PC-3 (cell line): ENCODE data around the gene NOL4L. TPM values are rescaled to one million over a fixed set of nuclear protein-coding genes. Genes with fewer than 3 reads are reported as not detected.

Experiments used
- ATAC-seq: fragments of 200-7000 bp; cut with Tn5 transposase; 2 replicates; pipeline ENCODE4 v1.9.1; 2020; ENCODE audit warnings: mild to moderate bottlenecking, moderate library complexity
- BruUV-seq: library from RNA; stranded (reverse); fragments of 400-500 nt; replicated peaks from 2 replicates; lab custom pipeline; 2021; lab: Mats Ljungman, UMichigan
- CTCF ChIA-PET: fragments of 300-600 bp; sonication (Branson Sonifier 250); formaldehyde crosslinking; loops from one replicate; lab custom pipeline; 2022; ENCODE audit warnings: antibody characterized with exemption; lab: Charles Lee
- POLR2A ChIA-PET: fragments of 300-600 bp; sonication (Branson Sonifier 250); formaldehyde crosslinking; loops from one replicate; lab custom pipeline; 2022; ENCODE audit warnings: antibody characterized with exemption; ENCODE audit not compliant: unreplicated experiment; lab: Charles Lee
- DNase-seq: peaks from one replicate; pipeline ENCODE4 v3.0.0-alpha.2; 2015
- H2AFZ ChIP-seq: fragments of 300-600 bp; sonication (generic); 2 replicates; pipeline ENCODE4 v1.6.0; 2016; ENCODE audit warnings: antibody characterized with exemption, low read length
- H3F3A ChIP-seq: fragments of 300-600 bp; sonication (generic); one replicate; pipeline ENCODE4 v1.6.0; 2017; ENCODE audit warnings: antibody characterized with exemption, low read length, control low read depth, mild to moderate bottlenecking; ENCODE audit not compliant: unreplicated experiment
- H3K27ac ChIP-seq: fragments of 300-600 bp; sonication (generic); 2 replicates; pipeline ENCODE4 v1.5.1; 2016; ENCODE audit warnings: mild to moderate bottlenecking, low read length
- H3K27me3 ChIP-seq: fragments of 300-600 bp; sonication (generic); 2 replicates; pipeline ENCODE4 v1.6.1; 2016; ENCODE audit warnings: low read length, mixed read lengths
- H3K36me3 ChIP-seq: fragments of 300-600 bp; sonication (generic); 2 replicates; pipeline ENCODE4 v1.6.1; 2016; ENCODE audit warnings: low read depth, mixed run types, low read length, mixed read lengths
- H3K4me1 ChIP-seq: fragments of 300-600 bp; sonication (generic); 2 replicates; pipeline ENCODE4 v1.5.1; 2016; ENCODE audit warnings: low read length; ENCODE audit not compliant: insufficient read depth
- H3K4me2 ChIP-seq: fragments of 300-600 bp; sonication (generic); 2 replicates; pipeline ENCODE4 v1.6.0; 2016; ENCODE audit warnings: low read length
- H3K4me3 ChIP-seq: fragments of 300-600 bp; sonication (generic); 2 replicates; pipeline ENCODE4 v1.5.1; 2016; ENCODE audit warnings: mild to moderate bottlenecking, low read length, mixed read lengths
- H3K79me2 ChIP-seq: fragments of 300-600 bp; sonication (generic); 2 replicates; pipeline ENCODE4 v1.6.1; 2017; ENCODE audit warnings: low read length, mixed read lengths
- H3K9ac ChIP-seq: fragments of 300-600 bp; sonication (generic); 2 replicates; pipeline ENCODE4 v1.6.0; 2016; ENCODE audit warnings: mild to moderate bottlenecking, low read length
- H3K9me2 ChIP-seq: fragments of 300-600 bp; sonication (generic); replicated peaks from 2 replicates; pipeline ENCODE4 v1.6.1; 2016; ENCODE audit warnings: mixed run types, low read length, mixed read lengths
- H3K9me3 ChIP-seq: fragments of 300-600 bp; sonication (generic); 2 replicates; pipeline ENCODE4 v1.6.1; 2016; ENCODE audit warnings: low read length, mixed read lengths
- H4K20me1 ChIP-seq: fragments of 300-600 bp; sonication (generic); 2 replicates; pipeline ENCODE4 v1.6.1; 2016; ENCODE audit warnings: low read length, mixed read lengths
- EZH2 ChIP-seq: fragments of 300-600 bp; sonication (generic); IDR thresholded peaks from one replicate; pipeline ENCODE4 v1.6.1; 2017; ENCODE audit warnings: antibody characterized with exemption, mild to moderate bottlenecking, low read length; ENCODE audit not compliant: unreplicated experiment
- EZH2phosphoT487 ChIP-seq: fragments of 300-600 bp; sonication (generic); IDR thresholded peaks from 2 replicates; pipeline ENCODE4 v1.6.1; 2018; ENCODE audit warnings: mild to moderate bottlenecking, antibody characterized with exemption, low read length, borderline replicate concordance
- intact Hi-C: fragments of 100-400 bp; cut with micrococcal nuclease; formaldehyde crosslinking; loops from 2 replicates; pipeline ENCODE4 v1.9.0; 2023
- total RNA-seq: library from RNA; depleted of rRNA; stranded (reverse); fragments of >200 nt; gene quantifications from 2 replicates; pipeline ENCODE4 v1.2.3, GENCODE V29; 2014
- TF ChIP-seq, protein P1 (sequence below): fragments of 300-600 bp; sonication (generic); conservative IDR thresholded peaks from 2 replicates; pipeline ENCODE4 v1.5.1; 2017; ENCODE audit warnings: antibody characterized with exemption, low read depth, mild to moderate bottlenecking, low read length

NOL4L gene
- total RNA-seq, 1 experiment from 2014 or later = 7.3 TPM

DNA sequence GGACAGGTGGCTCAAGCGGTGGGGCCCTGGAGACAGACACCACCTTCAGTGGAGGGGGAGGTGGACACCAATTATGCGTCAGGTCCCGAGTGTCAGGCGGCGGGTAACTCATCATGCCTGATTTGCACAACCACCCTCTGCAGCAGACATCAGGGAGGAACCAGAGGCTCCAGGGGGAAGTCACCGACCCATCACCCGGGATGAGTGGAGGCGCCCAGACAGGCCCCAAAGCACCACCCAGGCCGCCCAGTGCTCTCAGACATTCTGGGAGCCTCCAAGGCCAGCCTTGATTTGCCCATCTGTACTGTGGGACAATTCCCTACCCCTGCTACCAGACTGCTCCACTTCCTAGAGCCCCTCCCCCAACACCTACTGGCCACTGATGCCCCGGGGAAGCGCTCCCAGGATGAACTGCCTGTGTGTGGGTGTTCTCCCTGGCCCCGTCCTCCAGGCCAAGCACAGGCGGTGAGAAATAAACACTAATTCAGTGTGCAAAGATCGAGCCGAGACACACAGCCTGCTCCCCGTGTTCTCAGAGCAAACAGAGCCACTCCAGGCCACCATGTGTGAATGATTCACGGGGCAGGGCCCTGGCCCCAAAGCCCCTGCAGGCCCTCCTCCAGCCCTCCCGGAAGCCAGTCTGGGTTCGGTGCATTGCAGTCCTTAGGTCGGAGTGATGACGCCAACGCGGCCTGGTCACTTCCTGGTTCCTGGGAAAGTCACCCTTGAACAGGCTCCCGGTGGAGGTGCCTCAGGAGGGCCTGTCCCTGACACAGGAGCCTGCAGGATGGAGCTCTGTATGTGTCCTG is 119.8 kb downstream of the NOL4L start:
- no peak overlapping the region for H3K4me2 ChIP-seq
- CTCF ChIA-PET = no interaction called here
- DNase-seq (no peak), ATAC-seq (no peak)
- POLR2A ChIA-PET = no interaction called here
- H3K9me3 ChIP-seq = no peaks in the 10 kb centered on the region
- no peaks in the 10 kb centered on the region for H4K20me1 ChIP-seq
- no peak overlapping the region for H3K4me3 ChIP-seq
- H3K9me2 ChIP-seq = no peaks in the 10 kb centered on the region
- no peak overlapping the region for H2AFZ ChIP-seq
- H3K27ac ChIP-seq = no peak overlapping the region
- H3K4me1 ChIP-seq = no peaks in the 10 kb centered on the region
- no peaks in the 10 kb centered on the region for H3K79me2 ChIP-seq
- H3K9ac ChIP-seq = no peak overlapping the region
- BruUV-seq = no TSS peak
- H3F3A ChIP-seq = no peaks in the 10 kb centered on the region
- H3K36me3 ChIP-seq = no peaks in the 10 kb centered on the region
- TF ChIP-seq, protein P1, sequence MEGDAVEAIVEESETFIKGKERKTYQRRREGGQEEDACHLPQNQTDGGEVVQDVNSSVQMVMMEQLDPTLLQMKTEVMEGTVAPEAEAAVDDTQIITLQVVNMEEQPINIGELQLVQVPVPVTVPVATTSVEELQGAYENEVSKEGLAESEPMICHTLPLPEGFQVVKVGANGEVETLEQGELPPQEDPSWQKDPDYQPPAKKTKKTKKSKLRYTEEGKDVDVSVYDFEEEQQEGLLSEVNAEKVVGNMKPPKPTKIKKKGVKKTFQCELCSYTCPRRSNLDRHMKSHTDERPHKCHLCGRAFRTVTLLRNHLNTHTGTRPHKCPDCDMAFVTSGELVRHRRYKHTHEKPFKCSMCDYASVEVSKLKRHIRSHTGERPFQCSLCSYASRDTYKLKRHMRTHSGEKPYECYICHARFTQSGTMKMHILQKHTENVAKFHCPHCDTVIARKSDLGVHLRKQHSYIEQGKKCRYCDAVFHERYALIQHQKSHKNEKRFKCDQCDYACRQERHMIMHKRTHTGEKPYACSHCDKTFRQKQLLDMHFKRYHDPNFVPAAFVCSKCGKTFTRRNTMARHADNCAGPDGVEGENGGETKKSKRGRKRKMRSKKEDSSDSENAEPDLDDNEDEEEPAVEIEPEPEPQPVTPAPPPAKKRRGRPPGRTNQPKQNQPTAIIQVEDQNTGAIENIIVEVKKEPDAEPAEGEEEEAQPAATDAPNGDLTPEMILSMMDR = no peak
- no peak for TF ChIP-seq EZH2phosphoT487
- TF ChIP-seq EZH2 = no peak
- intact Hi-C loops = no loop called here
- no peaks in the 10 kb centered on the region for H3K27me3 ChIP-seq

DNA sequence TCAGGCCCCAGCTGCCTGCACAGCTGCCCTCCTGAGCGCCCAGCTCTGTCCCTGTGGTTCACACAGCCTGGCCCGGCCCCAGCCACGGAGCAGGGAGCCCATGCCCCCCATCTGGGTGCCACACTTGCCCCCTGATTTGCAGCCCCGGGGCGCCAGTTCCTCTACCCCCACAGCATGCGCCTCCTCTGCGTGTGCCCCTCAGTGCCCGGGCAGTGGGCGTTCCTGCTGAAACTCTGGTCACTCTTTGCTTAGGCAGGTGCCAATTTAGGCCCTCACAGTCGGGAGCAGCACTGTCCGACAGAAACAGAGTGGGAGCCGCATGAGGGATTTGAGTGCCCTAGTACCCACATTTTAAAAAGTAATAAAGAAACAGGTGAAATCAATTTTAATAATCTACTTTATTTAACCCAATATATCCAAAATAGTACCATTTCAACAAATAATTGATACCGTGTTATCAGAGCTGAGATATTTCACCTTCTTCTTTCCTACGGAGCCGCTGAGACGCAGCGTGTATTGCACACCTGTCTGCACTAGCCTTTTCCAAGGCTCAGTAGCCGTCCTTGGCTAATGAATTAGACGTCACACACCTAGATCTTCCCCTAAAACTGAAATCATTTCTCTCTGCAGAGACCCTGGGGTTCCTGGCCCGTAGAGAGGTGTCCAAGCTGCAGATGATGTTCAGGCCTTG is 120.6 kb downstream of the NOL4L start:
- Histone ChIP-seq H4K20me1 (no peaks in the 10 kb centered on the region), H3K36me3 (no peaks in the 10 kb centered on the region), H2AFZ (no peak overlapping the region), H3K27ac (no peak overlapping the region), H3K4me2 (no peak overlapping the region), H3K4me3 (no peak overlapping the region), H3K4me1 (no peaks in the 10 kb centered on the region), H3K9me2 (no peaks in the 10 kb centered on the region), H3K79me2 (no peaks in the 10 kb centered on the region), H3K9ac (no peak overlapping the region), H3K9me3 (no peaks in the 10 kb centered on the region), H3F3A (no peaks in the 10 kb centered on the region), H3K27me3 (no peaks in the 10 kb centered on the region)
- ATAC-seq (no peak), DNase-seq (no peak)
- CTCF ChIA-PET = no interaction called here
- BruUV-seq = no TSS peak
- TF ChIP-seq EZH2phosphoT487 (no peak), EZH2 (no peak)
- TF ChIP-seq, protein P1 = no peak
- intact Hi-C loops = no loop called here
- POLR2A ChIA-PET = no interaction called here
